H9 (cell line): ENCODE measurements around the gene SCLY. TPM values are rescaled to one million over a fixed set of nuclear protein-coding genes. Genes with fewer than 3 reads are reported as not detected.

Experiments
- DNase-seq: peaks from one replicate; pipeline ENCODE4 v3.0.0-alpha.2; 2017
- H2AFZ ChIP-seq: one replicate; pipeline ENCODE4 v1.6.1; 2013; ENCODE audit warnings: mild to moderate bottlenecking, low read length, control low read depth, moderate library complexity
- H2AK5ac ChIP-seq: 2 replicates; pipeline ENCODE4 v1.6.1; 2013; ENCODE audit warnings: low read length, control low read depth, mixed read lengths; ENCODE audit not compliant: insufficient read length
- H2BK120ac ChIP-seq: one replicate; pipeline ENCODE4 v1.6.1; 2013; ENCODE audit warnings: low read depth, mild to moderate bottlenecking, low read length, control low read depth, inconsistent platforms; ENCODE audit not compliant: poor library complexity, severe bottlenecking
- H2BK12ac ChIP-seq: 2 replicates; pipeline ENCODE4 v1.6.1; 2013; ENCODE audit warnings: low read length, control low read depth, mixed read lengths, low read depth; ENCODE audit not compliant: insufficient read length
- H2BK15ac ChIP-seq: 2 replicates; pipeline ENCODE4 v1.6.1; 2013; ENCODE audit warnings: low read depth, low read length, control low read depth
- H2BK20ac ChIP-seq: one replicate; pipeline ENCODE4 v1.6.1; 2013; ENCODE audit warnings: low read depth, mild to moderate bottlenecking, low read length, control low read depth, inconsistent platforms; ENCODE audit not compliant: poor library complexity, severe bottlenecking
- H2BK5ac ChIP-seq: 2 replicates; pipeline ENCODE4 v1.6.1; 2013; ENCODE audit warnings: low read length, control low read depth, mixed read lengths; ENCODE audit not compliant: insufficient read length
- H3K14ac ChIP-seq: 2 replicates; pipeline ENCODE4 v1.6.1; 2013; ENCODE audit warnings: low read length, control low read depth; ENCODE audit not compliant: insufficient read depth
- H3K18ac ChIP-seq: 2 replicates; pipeline ENCODE4 v1.6.1; 2013; ENCODE audit warnings: low read depth, mild to moderate bottlenecking, mixed read lengths, low read length, control low read depth; ENCODE audit not compliant: insufficient read length
- H3K23ac ChIP-seq: 2 replicates; pipeline ENCODE4 v1.6.1; 2013; ENCODE audit warnings: low read length, control low read depth, mixed read lengths, low read depth; ENCODE audit not compliant: insufficient read length
- H3K23me2 ChIP-seq: 2 replicates; pipeline ENCODE4 v1.6.1; 2013; ENCODE audit warnings: low read depth, mild to moderate bottlenecking, mixed read lengths, low read length, control low read depth; ENCODE audit not compliant: insufficient read length, poor library complexity, severe bottlenecking
- H3K27ac ChIP-seq: 2 replicates; pipeline ENCODE4 v1.5.1; 2013; ENCODE audit warnings: low read length, control low read depth, mixed read lengths, low read depth; ENCODE audit not compliant: insufficient read length
- H3K27me3 ChIP-seq: 2 replicates; pipeline ENCODE4 v1.6.1; 2013; ENCODE audit warnings: low read length, control low read depth, inconsistent platforms; ENCODE audit not compliant: insufficient read depth
- H3K4ac ChIP-seq: 2 replicates; pipeline ENCODE4 v1.6.1; 2013; ENCODE audit warnings: low read depth, mild to moderate bottlenecking, control low read depth, inconsistent platforms, low read length, moderate library complexity
- H3K4me1 ChIP-seq: 2 replicates; pipeline ENCODE4 v1.6.1; 2013; ENCODE audit warnings: low read length, control low read depth, inconsistent platforms; ENCODE audit not compliant: insufficient read depth
- H3K4me2 ChIP-seq: 2 replicates; pipeline ENCODE4 v1.6.1; 2013; ENCODE audit warnings: low read length, control low read depth, mixed read lengths; ENCODE audit not compliant: insufficient read length, insufficient read depth
- H3K56ac ChIP-seq: 2 replicates; pipeline ENCODE4 v1.6.1; 2013; ENCODE audit warnings: low read depth, mild to moderate bottlenecking, mixed read lengths, low read length, control low read depth; ENCODE audit not compliant: insufficient read length
- H3K79me1 ChIP-seq: 2 replicates; pipeline ENCODE4 v1.6.1; 2013; ENCODE audit warnings: low read depth, mild to moderate bottlenecking, moderate library complexity, low read length, control low read depth, inconsistent platforms; ENCODE audit not compliant: insufficient read depth, poor library complexity, severe bottlenecking
- H3K79me2 ChIP-seq: 2 replicates; pipeline ENCODE4 v1.6.1; 2013; ENCODE audit warnings: low read length, control low read depth, inconsistent platforms; ENCODE audit not compliant: insufficient read depth
- H3K9ac ChIP-seq: 2 replicates; pipeline ENCODE4 v1.6.1; 2013; ENCODE audit warnings: low read length, control low read depth, mixed read lengths; ENCODE audit not compliant: insufficient read length; ENCODE audit errors: extremely low read depth
- H3K9me3 ChIP-seq: one replicate; pipeline ENCODE4 v1.6.1; 2013; ENCODE audit warnings: low read depth, low read length, inconsistent platforms; ENCODE audit not compliant: control insufficient read depth
- H3T11ph ChIP-seq: one replicate; pipeline ENCODE4 v1.6.1; 2013; ENCODE audit warnings: mild to moderate bottlenecking, low read length, control low read depth, inconsistent platforms
- H4K20me1 ChIP-seq: one replicate; pipeline ENCODE4 v1.6.1; 2013; ENCODE audit not compliant: control insufficient read depth, insufficient read length, insufficient read depth
- H4K5ac ChIP-seq: 2 replicates; pipeline ENCODE4 v1.6.1; 2013; ENCODE audit warnings: low read depth, mild to moderate bottlenecking, mixed read lengths, low read length, control low read depth; ENCODE audit not compliant: insufficient read length
- H4K8ac ChIP-seq: replicated peaks from 2 replicates; pipeline ENCODE4 v1.6.1; 2013; ENCODE audit warnings: low read length, control low read depth, mixed read lengths, low read depth; ENCODE audit not compliant: insufficient read length
- H4K91ac ChIP-seq: 2 replicates; pipeline ENCODE4 v1.6.1; 2013; ENCODE audit warnings: low read depth, mild to moderate bottlenecking, moderate library complexity, mixed read lengths, low read length, control low read depth; ENCODE audit not compliant: insufficient read length
- H3K27ac Mint-ChIP-seq, 3 experiments: 2 replicates in 2 of 3; 3 replicates in 1 of 3; pipeline ENCODE4 v1.8.0; 2020 to 2021; ENCODE audit warnings: mixed read lengths in 3 of 3, mild to moderate bottlenecking in 1 of 3, moderate library complexity in 1 of 3
- H3K27me3 Mint-ChIP-seq: 2 replicates; pipeline ENCODE4 v1.8.0; 2021; ENCODE audit warnings: low read depth, mild to moderate bottlenecking, moderate library complexity, mixed read lengths
- H3K36me3 Mint-ChIP-seq, 3 experiments: 2 replicates in 2 of 3; 3 replicates in 1 of 3; pipeline ENCODE4 v1.8.0; 2020 to 2021; ENCODE audit warnings: low read depth in 3 of 3, mixed read lengths in 3 of 3; ENCODE audit not compliant: insufficient read depth in 1 of 3
- H3K4me1 Mint-ChIP-seq, 2 experiments: 2 replicates each; pipeline ENCODE4 v1.8.0; 2020; ENCODE audit warnings: mixed read lengths in 2 of 2
- H3K4me3 Mint-ChIP-seq, 2 experiments: 2 replicates in 1 of 2; 3 replicates in 1 of 2; pipeline ENCODE4 v1.8.0; 2020 to 2021; ENCODE audit warnings: mild to moderate bottlenecking in 2 of 2, mixed read lengths in 2 of 2, moderate library complexity in 1 of 2
- H3K9me3 Mint-ChIP-seq, 2 experiments: 2 replicates in 1 of 2; 3 replicates in 1 of 2; pipeline ENCODE4 v1.8.0; 2020; ENCODE audit warnings: mild to moderate bottlenecking in 2 of 2, mixed read lengths in 2 of 2, moderate library complexity in 1 of 2
- WGBS: extraction: QIAGEN DNeasy Blood & Tissue Kit; methylation state at CpG from one replicate; pipeline ENCODE4 v1.1.7; 2013; ENCODE audit warnings: missing lambda C conversion rate, low lambda C conversion rate, mixed read lengths; ENCODE audit not compliant: insufficient read length; ENCODE audit errors: extremely low coverage; 5-methylcytosine and 5-hydroxymethylcytosine counted together
- total RNA-seq: library from RNA; stranded (reverse); gene quantifications from 2 replicates; pipeline ENCODE4 v1.2.1, GENCODE V29; 2021
- TF ChIP-seq, protein P1 (sequence below): fragments of 200-600 bp; sonication (generic); conservative IDR thresholded peaks from 3 replicates; pipeline ENCODE4 v1.8.0; 2021; ENCODE audit warnings: antibody characterized with exemption, mild to moderate bottlenecking

Gene SCLY
- total RNA-seq, 1 experiment from 2014 or later, result 55.3 TPM

DNA sequence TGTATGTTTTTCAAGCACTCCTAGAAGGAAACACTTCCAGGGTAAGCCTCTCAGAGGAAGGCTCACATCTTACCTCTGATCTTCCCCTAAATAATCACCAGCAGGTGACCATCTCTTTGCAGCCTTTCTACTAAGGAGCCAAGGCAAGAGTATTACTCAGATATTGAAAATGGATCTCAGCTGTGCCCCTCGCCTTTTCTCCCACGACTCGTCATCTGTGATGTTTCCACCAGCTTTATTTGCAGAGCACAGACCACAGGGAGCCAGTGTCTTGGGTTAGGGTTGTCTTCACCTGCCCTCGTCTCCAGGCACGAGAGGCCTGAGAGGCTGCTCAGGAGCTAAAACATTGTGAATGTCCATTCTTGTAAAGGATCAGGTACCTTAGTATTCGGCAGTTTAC lies 16.9 kb upstream of the SCLY start:
- Histone ChIP-seq H2AK5ac (no peak overlapping the region), H3K27ac (no peak overlapping the region), H2BK5ac (no peak overlapping the region), H3K27me3 (no peaks in the 10 kb centered on the region), H3K18ac (no peak overlapping the region), H2BK12ac (no peak overlapping the region), H3K56ac (no peak overlapping the region), H4K20me1 (no peaks in the 10 kb centered on the region), H2BK120ac (no peak overlapping the region), H2BK15ac (no peak overlapping the region), H3K9ac (no peak overlapping the region), H2BK20ac (no peak overlapping the region), H3K4me2 (no peak overlapping the region), H3T11ph (no peak overlapping the region), H3K23me2 (no peaks in the 10 kb centered on the region), H3K9me3 (no peaks in the 10 kb centered on the region), H3K4ac (no peak overlapping the region), H2AFZ (no peak overlapping the region), H4K91ac (no peak overlapping the region), H3K23ac (no peak overlapping the region), H3K4me1 (no peaks in the 10 kb centered on the region), H4K5ac (no peak overlapping the region), H3K79me1 (no peaks in the 10 kb centered on the region), H3K14ac (no peak overlapping the region), H4K8ac (no peak overlapping the region), H3K79me2 (no peaks in the 10 kb centered on the region)
- DNase-seq, result no peak
- TF ChIP-seq, protein P1, sequence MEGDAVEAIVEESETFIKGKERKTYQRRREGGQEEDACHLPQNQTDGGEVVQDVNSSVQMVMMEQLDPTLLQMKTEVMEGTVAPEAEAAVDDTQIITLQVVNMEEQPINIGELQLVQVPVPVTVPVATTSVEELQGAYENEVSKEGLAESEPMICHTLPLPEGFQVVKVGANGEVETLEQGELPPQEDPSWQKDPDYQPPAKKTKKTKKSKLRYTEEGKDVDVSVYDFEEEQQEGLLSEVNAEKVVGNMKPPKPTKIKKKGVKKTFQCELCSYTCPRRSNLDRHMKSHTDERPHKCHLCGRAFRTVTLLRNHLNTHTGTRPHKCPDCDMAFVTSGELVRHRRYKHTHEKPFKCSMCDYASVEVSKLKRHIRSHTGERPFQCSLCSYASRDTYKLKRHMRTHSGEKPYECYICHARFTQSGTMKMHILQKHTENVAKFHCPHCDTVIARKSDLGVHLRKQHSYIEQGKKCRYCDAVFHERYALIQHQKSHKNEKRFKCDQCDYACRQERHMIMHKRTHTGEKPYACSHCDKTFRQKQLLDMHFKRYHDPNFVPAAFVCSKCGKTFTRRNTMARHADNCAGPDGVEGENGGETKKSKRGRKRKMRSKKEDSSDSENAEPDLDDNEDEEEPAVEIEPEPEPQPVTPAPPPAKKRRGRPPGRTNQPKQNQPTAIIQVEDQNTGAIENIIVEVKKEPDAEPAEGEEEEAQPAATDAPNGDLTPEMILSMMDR, result no peak
- Mint-ChIP-seq H3K4me1 (0 out of 4 replicates have a peak, but pooled peaks cover 0 to 2% of the 10 kb centered on the region in 2 experiments), H3K9me3 (peaks cover 9 to 17% of the 10 kb centered on the region in 2 experiments), H3K4me3 (no peak overlapping the region), H3K27ac (no peak overlapping the region), H3K27me3 (peaks cover 7% of the 10 kb centered on the region; the same call in 1 of the 2 replicates), H3K36me3 (peaks cover 15 to 63% (median 28%) of the 10 kb centered on the region in 3 experiments; a peak in 6 of 7 replicates)
- WGBS, result no CpG with 5 or more reads among the region's 6 CpGs
